ENCODE data around the gene INSYN2B.

INSYN2B gene

DNA sequence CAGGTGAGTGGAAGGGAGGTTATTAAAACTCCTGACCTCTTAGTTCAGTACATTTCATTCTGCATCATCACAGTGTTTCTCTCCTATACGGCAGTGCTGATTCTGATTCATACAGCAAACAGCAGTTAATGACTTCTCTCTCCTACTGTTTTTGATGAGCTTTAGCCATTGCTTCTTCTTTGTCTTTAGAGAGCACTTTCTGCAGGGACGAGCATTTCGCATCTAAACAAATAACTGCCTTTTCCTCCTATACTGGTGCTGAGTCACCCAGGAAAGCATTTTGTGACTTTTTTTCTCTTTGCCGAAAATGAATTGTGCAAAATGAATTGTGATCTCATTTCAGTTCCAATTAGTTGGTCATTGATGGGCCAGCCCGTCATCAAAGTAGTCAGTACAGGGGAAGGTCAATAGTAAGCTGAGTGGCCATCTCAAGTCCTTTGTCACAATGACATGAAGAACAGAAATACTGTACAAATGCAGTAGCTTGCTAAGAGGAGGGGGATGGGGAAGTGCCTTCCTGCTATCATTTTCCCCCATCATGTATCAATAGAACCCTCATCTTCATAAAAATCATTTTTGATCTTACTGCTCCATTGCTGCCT lies 98.5 kb downstream of the INSYN2B start:
- DNase-seq = no peak

DNA sequence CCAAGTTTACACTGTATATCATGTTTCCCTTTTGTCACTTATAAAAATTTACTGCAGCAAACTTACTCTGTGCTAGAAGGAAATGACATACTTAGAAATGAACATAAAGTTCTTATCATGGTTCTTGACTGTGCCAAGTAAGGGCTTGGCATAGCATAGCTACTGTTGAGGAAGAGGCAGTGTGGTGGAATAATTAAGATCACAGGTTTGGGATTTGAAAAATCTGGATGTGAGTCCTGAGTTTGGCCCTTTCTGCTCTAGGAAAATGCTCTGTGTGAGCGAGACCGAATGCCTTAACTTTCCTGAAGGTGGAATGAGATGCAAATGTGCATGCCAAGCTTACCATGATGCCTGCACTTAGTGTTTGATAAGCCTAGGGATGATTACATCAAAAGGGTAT lies 99.5 kb downstream of the INSYN2B start:
- no peak for DNase-seq

DNA sequence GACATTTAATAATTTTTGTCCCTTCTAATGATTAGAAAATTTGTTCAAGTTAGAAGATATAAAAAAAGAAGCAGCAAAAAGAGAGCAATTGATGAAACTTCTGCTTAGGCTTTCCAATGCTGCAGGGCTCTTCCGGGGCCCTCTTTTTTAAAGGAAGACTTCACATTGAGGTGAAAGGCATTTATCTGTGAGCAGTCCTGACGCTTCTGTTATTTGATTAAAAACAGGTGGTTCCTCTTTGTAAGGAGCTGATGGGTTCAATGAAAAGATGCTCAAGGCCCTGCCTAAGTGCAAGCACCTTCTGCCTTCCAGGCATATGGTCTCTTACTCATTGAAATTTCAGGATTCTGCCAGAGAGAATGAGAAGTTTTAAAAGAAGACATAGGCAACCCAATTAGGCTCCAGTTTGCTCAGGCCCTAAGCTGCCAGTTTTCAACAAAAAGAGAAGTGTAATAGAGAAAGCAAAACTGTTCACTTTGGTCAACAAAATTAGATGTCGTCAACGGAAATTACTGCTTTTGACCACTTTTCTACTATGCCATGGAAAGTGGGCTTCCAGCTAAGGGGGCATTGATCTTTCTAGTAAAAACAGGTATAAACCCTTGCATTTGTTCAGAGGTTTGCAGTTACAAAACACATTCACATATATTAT lies 100.2 kb downstream of the INSYN2B start:
- DNase-seq = no peak

DNA sequence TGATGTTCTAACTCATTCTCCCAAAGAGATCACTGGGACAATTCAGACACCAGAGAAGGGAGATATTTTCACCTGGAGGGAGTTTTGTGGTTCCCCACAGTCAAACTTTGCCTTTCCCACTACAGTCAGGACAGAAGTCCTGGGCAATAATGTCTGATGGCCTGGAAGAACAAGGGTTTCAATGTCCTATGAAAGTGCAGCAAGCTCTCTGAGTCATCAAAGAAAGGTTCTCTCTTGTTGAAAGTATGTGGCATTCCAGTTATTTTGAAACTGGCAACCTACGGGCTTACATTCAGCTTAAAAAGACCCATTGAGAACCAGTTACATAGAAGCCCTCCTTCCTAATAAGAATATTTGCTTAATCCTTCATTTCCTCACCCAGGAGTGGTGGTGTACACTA lies 103.9 kb downstream of the INSYN2B start:
- DNase-seq = peak; percentile 35

DNA sequence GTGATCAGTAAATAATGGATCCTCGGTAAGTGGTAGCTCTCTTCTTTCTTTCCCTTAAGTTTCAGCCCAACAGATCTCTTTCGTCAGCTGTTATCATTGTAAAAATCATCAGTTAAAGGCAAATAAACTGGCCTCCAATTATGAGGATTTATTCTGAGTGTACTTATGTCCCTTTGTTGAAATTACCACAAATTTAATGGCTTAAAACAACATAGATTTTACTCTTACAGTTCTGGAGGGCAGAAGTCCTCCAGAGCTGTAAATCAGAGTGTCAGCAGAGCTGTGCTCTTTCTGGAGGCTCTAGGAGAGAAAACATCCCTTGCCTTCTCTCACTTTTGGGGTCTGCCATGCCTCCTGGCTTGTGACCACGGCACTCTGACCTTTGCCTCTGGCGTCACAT lies 104.6 kb downstream of the INSYN2B start:
- no peak for DNase-seq

DNA sequence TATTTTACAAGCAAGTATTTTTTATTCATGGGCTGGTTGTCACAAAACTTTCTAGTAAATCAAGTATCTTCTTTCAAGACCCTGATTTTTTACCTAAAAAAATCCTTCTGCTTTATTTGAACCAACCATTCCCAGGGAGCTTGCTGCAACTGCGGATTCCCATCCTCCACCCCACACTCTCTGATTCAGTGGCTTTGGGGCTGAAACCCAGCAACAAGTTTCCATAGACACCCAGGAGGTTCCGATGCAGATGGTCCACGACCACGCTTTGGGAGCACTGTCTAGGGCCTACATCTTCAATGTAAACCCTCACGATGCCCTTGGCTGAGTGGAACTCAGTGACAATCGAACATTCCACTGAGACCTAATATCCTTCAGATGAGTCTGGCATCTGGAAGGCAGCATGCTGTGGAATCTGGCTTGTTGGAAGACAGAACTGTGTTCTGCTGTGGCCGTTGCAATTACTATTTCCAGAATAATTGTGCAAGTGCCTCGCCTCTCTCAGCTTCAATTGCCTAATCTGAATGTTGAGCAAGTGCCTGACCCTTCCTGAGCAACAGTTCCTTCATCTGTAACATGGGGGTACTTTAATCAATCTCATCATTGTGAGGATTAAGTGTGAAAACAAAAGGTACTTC lies 105.1 kb downstream of the INSYN2B start:
- DNase-seq = peak; percentile 62

DNA sequence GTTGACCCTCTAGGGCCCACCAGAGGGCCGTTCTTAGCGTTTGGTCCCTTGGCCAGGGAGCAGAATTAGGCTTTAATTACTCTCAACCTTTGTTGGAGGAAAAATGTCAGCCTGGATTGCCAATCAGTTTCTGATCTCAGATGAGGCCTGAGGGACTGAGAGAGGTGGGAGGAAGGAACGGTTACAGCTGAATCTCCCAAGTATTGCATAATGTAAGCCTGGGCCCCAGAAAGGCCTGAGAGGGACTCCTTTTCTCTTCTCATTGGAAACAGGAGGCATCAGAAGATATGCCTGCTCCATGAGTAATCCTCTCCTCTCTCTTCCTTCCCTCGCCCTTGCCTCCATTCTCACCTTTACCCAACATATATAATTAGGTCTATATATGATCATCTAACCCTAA lies 105.7 kb downstream of the INSYN2B start:
- no peak for DNase-seq

DNA sequence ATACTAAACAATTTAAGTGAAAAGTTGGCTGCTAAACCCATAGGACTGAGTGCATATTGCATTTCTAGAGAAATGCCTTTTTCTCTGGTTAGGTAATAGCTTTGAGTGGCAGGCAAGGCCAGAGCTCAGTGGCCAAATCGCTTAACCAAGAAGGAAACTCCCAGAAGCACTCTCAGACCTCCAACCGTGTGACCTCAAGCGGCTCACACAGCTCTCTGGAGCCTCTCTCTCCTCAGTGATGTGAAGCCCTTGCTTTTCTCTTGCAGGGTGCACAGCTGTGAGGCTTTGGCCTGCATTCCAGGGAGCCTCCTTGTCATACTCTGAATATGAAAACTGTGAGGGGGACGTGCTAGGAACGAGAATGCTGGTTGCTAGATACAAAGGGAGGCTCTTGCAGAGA lies 106.7 kb downstream of the INSYN2B start:
- DNase-seq = peak; percentile 55

DNA sequence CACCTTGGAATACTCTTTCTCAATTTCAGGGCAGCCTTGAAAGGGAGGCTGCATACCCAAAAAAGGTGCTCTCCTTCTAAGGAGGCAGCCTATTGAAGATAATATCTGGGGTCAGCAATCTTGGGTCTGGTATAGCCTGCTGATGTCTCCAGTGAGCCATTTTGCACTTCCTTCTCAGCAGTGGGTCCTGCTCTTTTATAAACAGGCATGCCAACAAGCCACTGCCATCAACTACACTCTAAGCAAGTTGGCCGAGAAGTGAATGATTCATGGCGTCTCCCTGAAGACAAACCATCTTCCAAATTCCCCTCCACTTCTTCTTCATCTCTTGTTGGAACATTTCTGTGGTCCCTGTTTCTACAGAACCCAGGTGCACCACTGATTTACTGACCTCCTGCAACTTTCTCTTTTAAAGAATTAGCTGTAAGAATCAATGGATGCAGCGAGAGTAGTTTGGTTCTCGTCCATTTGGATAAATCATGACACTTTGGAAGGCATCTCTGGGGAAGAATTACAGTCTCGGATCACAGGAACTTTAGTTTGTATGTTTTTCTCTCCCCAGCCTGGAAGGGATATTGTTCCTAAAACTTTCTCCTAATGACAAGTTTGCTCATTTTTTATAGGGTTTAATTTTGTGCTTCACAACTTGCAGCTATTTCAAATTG lies 108.3 kb downstream of the INSYN2B start:
- no peak for DNase-seq

DNA sequence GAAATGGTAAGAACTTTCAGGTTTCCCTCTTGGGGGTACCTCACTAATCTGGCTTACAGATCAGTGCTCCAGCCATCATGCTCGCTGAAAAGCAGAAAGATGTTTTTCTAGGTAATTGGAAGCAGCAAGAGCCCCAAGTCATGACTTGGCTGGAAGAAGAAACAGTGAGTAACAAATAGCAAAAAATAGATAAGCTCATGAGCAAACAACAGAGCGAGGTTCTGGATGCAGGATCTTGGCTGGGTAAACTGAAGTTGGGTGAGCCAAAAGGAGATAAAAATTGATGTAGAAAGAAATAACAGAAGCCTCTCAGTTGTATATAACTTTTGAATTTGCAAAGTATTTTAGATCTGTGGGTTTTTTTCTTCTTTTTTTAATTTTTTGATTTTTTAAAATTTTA lies 110.1 kb downstream of the INSYN2B start:
- DNase-seq = no peak

DNA sequence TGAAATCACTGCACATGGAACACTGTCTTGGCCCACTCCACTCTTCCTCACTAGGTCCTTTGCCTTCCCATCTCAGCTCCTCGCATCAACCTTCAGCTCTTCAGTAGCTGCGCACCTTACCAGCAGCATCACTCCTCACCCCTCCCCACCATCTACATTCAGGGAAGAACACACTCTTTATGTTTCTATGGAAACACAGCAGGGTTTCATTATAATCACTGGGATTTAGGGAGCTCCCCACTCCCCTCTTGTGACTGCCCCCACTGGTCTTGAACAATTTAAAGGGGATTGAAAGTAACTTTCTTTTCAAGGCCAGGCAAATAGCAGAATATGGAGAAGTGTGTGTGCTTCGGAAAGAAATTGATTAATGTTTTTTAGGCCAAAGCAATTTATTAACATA lies 111.2 kb downstream of the INSYN2B start:
- DNase-seq = no peak

DNA sequence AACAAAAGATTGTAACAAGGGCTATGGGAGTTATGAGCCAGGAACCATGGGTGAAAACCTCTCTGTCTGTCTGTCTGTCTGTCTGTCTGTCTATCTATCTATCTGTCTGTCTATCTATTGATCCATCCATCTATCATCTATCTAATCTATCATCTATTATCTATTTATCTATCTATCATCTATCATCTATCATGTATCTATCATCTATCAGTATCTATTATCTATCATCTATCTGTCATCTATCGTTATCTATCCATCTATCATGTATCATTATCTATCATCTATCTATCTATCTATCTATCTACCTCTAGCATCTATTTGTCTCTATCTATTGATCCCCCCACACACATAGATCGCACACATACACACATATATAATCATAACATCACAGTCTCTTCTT lies 112.9 kb downstream of the INSYN2B start:
- no peak for DNase-seq

DNA sequence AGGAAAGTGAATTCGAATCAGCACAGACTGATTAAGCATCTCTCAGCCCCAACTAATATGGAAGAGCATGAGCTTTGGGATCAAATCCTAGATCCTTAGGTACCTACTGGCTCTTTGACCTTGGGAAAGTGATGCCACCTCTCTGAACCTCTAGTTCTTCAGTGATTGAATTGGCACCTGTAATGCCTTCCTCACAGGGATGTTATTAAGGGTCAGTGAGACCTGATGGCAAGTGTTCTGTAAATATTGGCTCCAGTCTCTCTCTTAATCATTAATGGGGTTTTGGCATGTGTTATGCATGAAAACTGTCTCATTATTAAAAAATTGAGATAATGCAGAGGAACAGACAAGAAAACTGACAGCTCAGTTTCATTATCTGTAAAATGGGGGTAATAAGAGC lies 115.8 kb downstream of the INSYN2B start:
- no peak for DNase-seq

DNA sequence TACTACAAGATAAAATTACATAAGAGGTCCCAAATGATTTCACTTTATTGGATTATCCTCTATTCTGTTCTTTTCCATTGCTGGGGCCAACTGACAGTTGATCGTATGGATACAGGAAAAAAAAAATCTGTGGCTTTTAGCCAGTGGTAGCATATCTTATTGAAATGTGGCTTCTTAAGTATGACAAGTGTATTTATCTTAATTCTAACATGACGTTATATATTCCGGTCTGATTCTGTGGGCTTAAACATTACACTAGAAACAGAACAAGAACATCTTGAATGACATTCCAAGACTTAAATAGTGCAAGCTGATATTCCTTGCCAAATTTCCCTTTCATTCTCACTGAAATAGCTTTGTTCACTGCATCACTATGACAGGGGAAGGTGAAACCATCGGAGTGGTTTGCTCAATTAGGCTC lies 117.9 kb downstream of the INSYN2B start:
- peak; percentile 37 for DNase-seq

DNA sequence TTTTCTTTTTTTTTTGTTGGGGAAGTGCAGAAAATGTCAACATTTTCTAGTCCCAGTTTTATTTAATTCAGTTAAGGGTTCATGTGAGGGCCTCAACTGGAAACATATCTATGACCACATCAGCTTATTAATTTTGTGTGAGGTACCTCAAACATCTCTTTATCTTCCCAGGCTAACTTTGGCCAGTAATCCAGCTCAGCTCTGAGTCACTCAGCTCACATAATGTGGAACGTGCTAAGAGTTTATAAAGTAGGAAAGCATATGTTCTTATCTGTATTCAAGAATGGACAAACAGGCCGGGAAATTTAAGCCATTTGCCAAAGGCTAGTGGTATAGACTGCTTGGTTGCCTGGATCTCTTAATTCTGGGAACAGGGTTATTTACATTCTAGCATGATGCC lies 118.4 kb downstream of the INSYN2B start:
- peak; percentile 79 for DNase-seq

DNA sequence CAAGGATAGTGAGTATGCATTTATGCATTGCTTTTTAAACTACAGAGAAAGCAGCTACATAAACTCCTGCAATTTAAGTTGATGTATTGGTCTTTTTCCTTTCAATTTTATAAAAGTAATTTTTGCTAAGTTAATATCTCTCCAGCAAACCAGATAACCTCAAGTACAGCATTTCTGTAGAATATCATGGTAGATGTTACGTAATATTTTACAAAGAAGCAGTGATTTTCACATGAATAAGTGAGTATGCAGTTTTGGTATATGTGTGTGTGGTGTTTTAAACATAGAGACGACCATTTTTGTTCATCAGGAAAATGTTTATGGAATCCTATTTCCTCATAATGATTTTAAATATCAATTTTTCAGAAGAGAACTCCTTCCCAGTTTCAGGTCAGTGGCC lies 118.9 kb downstream of the INSYN2B start:
- no peak for DNase-seq

DNA sequence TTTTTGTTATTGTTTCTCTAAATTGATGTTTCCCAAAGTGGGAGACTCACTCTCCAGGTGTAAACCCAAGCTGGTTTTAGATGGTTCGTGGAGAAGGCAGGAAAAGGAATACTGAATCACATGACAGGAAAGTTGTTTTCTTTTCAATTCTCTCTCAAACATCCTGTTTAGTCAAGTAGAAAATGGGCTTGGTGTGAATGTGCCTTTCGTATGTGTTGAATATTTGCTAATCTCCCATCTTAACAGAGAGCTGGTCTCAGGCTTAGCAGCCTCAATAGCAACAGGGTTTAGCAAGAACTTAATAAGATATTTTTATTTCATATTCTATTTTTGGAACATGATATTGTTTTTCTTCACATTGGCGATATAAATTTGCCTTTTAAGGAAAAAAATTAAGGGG lies 119.7 kb downstream of the INSYN2B start:
- DNase-seq = no peak

DNA sequence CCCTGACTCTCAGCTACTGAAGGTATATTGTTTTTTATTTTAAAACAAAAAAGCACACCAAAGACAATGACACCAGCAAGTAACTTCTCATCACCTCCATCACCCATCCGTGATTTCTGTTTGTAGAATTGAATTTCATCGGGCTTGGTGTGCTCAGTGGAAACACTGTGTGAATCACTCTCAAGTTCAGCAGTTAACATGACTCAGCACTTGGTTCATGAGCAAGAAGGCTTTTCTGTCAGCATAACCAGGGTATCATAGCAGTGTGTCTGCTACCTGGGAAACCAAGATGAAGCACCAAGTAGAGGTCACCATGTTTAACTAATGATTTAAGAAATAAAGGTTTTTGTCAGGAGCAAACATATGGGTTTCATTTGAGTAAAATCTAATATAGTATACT lies 123.7 kb downstream of the INSYN2B start:
- peak; percentile 89 for DNase-seq

DNA sequence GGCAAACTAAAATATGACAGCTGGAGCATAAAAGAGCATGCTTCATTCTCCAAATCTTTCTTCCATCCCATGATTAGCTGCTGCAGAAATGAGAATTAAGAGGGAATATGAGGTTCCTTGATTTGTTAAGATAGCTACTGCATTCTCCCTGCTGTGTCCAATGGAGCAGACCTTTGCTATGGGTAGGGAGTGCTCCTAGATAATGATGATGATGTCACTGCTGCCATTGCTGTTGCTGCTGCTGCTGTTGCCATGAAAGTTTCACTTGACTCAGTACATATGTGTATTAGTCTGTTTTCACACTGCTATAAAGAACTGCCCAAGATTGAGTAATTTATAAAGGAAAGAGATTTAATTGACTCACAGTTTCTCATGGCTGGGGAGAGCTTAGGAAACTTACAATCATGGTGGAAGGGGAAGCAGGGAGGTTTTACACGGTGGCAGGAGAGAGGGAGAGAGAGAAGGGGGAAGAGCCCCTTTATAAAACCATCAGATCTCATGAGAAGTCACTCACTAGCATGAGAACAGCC lies 128.9 kb downstream of the INSYN2B start:
- DNase-seq = no peak

DNA sequence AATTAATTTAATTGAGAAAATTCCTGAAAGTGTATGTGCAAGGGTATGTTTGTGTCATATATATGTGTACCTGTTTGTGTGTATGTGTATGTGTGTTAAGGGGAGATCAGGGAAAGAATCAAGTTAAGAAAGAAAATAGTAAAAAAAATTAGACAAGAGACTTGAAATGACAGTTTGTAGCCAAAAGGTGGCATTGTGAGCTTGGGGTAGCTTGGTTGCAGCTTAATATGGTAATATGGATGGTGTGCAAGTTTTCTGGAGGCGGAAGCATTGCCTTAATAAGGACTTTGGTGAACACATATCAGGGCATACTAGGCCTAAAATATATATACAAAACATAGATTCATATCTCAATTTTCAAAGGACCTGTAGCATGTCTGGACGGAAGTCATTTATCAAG lies 129.9 kb downstream of the INSYN2B start:
- DNase-seq = no peak

DNA sequence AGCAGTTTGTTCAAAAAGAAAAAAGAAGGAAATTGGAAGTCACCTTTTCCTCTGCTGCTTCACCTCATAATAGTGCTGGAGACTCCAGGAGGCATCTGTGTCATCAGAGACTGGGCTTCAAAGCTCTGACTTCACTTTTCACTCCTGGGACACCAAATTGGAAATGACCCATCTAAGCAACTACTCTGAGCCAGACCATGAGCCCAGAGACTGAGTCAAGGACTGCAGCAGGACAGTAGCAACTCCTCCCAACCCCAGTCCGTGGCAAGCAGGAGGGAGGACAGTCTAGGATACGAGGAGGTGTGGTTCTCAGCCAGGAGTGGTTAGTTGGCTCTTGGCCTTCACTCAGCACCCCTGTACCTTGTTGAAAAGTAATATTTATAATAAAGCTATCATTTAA lies 131.5 kb downstream of the INSYN2B start:
- DNase-seq = no peak

DNA sequence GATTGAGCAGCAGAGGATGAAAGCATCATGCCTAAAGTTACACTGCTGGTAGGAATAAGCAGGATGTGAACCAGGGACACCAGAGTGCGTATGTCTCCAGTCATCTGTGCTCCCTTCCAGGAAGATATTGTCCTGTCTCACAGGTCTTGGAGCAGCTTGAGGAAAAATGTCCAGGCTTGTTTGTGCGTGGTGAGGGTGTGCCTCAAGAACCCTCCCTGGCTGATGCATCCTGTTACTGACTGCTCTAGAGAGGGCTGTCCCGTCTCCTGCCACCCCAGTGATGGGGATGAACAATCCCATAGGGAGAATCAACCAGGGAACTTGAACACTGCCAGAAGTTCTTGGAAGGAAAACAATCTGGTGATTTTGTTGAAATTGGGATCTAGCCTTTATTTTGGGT lies 132.0 kb downstream of the INSYN2B start:
- DNase-seq = no peak

DNA sequence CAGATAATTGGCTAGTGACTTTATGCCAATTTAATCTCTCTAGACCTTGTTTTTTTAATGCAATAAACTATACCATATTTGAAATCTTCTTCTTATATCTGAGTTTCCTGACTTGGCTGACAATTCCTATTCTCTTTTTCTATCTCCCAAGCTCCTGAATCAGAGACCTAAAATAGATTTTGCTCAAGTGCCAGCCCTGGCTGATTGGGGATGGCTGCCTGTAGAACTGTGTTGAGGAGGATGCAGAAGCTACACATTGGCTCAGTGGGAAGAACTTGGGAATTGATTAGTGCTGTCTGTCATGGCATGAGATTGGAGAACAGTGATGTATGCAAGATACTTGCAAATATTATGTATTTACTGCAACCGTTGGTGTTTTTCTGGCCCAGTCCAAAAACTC lies 132.8 kb downstream of the INSYN2B start:
- DNase-seq = no peak

DNA sequence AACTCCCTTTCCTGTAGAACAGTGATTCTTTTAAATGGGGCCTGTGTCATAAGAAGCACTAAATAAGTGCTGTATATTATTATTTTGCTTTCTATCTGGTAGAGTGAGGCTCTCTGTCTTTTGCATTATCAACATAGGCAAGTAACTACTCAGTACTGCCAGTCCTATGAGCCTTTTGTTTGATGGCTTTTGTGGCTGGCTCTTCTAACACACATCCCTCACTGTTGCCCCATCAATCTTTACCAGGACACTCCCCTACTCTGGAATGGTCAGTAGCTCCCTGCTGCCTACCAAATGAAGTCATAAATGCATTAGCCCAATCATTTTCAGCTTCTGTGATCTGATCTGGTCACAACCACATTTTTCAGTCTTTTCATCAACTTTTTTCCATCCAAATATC lies 137.6 kb downstream of the INSYN2B start:
- no peak for DNase-seq
